ENCODE data around the gene HSBP1L1. TPM values are rescaled to one million over a fixed set of nuclear protein-coding genes. Genes with fewer than 3 reads are reported as not detected.

Gene HSBP1L1
- total RNA-seq, 1 experiment from 2014 or later: 25.7 TPM

DNA sequence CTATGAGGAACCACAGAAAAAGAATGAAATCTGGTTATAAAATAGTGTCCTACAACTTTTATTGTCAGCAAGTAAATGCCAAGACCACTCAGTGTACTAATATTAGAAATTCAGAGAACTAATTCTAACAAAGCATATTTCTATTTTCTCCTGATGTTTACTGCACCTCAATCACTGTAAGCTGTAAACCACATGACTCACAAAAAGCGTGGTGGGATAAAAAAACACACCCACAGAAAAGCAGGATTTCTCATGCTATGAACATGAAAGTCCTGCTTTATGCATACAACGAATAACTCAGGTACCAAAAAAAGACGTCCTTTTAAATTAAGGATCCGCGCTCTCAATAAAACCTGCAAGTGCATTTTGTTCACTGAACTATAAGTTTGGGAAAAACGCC is 23.1 kb downstream of the HSBP1L1 start:
- Histone ChIP-seq H3K4me3 (ENCODE audit: low read depth, low read length) (peak overlapping the region; percentile 89), H3K4me1 (no peaks in the 10 kb centered on the region), H3K27me3 (replicated peaks; ENCODE audit: control insufficient read depth, insufficient read depth, low read length) (no peaks in the 10 kb centered on the region), H3K36me3 (ENCODE audit: control insufficient read depth, insufficient read depth, low read length) (no peaks in the 10 kb centered on the region), H3K9me3 (no peaks in the 10 kb centered on the region)
- peak overlapping the region; percentile 35 for H3K27ac Mint-ChIP-seq (ENCODE audit: unreplicated experiment)
- intact Hi-C loops (cut with micrococcal nuclease; ENCODE audit: unreplicated experiment): no loop called here
- peak overlapping the region; percentile 71 for H3K4me3 Mint-ChIP-seq (ENCODE audit: unreplicated experiment)
- H3K4me1 Mint-ChIP-seq (ENCODE audit: low read depth, unreplicated experiment): peaks cover under 1% of the 10 kb centered on the region
- no peaks in the 10 kb centered on the region for H3K9me3 Mint-ChIP-seq (ENCODE audit: unreplicated experiment)
- H3K36me3 Mint-ChIP-seq (ENCODE audit: insufficient read depth, unreplicated experiment): peaks cover 19% of the 10 kb centered on the region
- CTCF ChIA-PET: no interaction called here
- POLR2A ChIA-PET: no interaction called here
- H3K27me3 Mint-ChIP-seq (ENCODE audit: insufficient read depth, unreplicated experiment): no peaks in the 10 kb centered on the region
- no peak for DNase-seq
- TSS peak; percentile 43 for BruUV-seq (replicated peaks)
- TF ChIP-seq, protein P1, sequence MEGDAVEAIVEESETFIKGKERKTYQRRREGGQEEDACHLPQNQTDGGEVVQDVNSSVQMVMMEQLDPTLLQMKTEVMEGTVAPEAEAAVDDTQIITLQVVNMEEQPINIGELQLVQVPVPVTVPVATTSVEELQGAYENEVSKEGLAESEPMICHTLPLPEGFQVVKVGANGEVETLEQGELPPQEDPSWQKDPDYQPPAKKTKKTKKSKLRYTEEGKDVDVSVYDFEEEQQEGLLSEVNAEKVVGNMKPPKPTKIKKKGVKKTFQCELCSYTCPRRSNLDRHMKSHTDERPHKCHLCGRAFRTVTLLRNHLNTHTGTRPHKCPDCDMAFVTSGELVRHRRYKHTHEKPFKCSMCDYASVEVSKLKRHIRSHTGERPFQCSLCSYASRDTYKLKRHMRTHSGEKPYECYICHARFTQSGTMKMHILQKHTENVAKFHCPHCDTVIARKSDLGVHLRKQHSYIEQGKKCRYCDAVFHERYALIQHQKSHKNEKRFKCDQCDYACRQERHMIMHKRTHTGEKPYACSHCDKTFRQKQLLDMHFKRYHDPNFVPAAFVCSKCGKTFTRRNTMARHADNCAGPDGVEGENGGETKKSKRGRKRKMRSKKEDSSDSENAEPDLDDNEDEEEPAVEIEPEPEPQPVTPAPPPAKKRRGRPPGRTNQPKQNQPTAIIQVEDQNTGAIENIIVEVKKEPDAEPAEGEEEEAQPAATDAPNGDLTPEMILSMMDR (IDR thresholded peaks at IDR 0.05; ENCODE audit: insufficient read depth in 1 of 2, low read depth in 1 of 2, low read length in 1 of 2, severe bottlenecking in 1 of 2, unreplicated experiment in 1 of 2): no peak

DNA sequence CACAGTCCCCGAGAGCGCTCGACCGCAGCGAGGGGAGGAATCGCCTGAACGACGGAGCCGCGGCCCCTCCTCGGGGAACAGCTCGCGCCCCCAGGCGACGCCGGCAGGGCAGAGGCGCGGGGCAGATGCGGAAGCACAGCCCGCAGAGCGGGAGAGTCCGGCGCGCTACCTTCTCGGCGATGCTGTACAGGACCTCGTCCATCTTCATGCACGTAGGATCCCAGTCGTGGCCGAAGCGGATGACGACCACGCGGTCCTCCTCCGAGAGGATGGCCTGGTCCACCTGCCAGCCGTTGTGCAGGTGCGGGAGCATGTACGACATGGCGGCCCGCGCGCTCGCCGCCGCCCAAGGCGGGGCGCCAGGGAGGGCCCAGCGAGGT is 23.6 kb downstream of the HSBP1L1 start:
- H3K27ac Mint-ChIP-seq (ENCODE audit: unreplicated experiment): peak overlapping the region; percentile 35
- H3K9me3 ChIP-seq: no peaks in the 10 kb centered on the region
- CTCF ChIA-PET: no interaction called here

DNA sequence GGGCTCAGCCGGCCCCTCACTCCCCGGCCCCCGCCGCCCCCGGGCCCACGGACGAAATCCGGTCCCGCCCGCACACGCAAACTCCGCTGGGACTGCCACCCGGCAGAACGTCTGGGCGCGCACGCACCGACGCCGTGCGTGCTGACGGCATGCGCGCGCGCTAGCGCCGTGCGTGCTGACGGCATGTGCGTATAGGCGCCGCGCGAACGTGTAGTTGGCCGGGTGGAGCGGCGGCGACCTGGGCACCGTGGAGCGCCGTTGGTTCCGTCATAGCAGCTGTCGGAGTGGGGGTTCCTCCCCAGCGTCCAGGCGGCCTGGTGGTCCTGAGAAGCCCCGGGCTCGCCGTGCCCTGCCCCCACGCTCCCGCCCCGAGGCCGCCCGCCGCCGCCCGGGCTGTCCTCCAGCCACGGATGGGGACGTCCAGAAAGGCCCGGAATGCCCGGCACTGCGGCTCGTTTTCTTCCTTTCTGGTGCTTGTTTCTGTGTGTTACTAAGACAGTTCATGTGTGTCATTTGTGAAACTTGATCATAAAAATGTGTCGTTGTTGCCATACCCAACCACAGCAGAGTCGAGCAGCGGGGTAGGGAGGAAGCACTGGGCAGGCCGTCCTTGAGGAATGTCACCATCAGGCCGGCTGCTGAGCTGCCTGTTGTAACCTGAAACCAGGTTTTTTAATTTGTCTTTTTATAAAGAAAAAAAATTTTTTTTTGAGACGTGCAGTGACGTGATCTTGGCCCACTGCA is 24.2 kb downstream of the HSBP1L1 start, which contains the start of gene TXNL4A:
TXNL4A (minus strand) TSS at position 113 of the 744 bp plus-strand sequence. CDS start 171 bp downstream, outside the sequence.
- POLR2A ChIA-PET: interaction anchor here (0.6 to 0.8 kb wide), 2 partner anchors 45 to 52 kb away, joined by 4 to 5 read pairs; no protein-coding TSS in a partner anchor

More for the DNA sequence above, 23.6 kb downstream of the HSBP1L1 start:
- POLR2A ChIA-PET: no interaction called here
- Histone ChIP-seq H3K4me3 (ENCODE audit: low read depth, low read length) (peak overlapping the region; percentile 89), H3K36me3 (ENCODE audit: control insufficient read depth, insufficient read depth, low read length) (no peaks in the 10 kb centered on the region), H3K4me1 (no peaks in the 10 kb centered on the region), H3K27me3 (replicated peaks; ENCODE audit: control insufficient read depth, insufficient read depth, low read length) (no peaks in the 10 kb centered on the region)
- intact Hi-C loops (cut with micrococcal nuclease; ENCODE audit: unreplicated experiment): loop anchor here (1.0 kb wide), 1 partner anchor 23 kb away; no protein-coding TSS in a partner anchor
- H3K9me3 Mint-ChIP-seq (ENCODE audit: unreplicated experiment): no peaks in the 10 kb centered on the region
- BruUV-seq (replicated peaks): no TSS peak
- H3K27me3 Mint-ChIP-seq (ENCODE audit: insufficient read depth, unreplicated experiment): no peaks in the 10 kb centered on the region
- DNase-seq: peak; percentile 53 to 65
- peak overlapping the region; percentile 71 for H3K4me3 Mint-ChIP-seq (ENCODE audit: unreplicated experiment)
- H3K36me3 Mint-ChIP-seq (ENCODE audit: insufficient read depth, unreplicated experiment): peaks cover 18% of the 10 kb centered on the region
- H3K4me1 Mint-ChIP-seq (ENCODE audit: low read depth, unreplicated experiment): peaks cover 6% of the 10 kb centered on the region
- TF ChIP-seq, protein P1 (IDR thresholded peaks at IDR 0.05; ENCODE audit: insufficient read depth in 1 of 2, low read depth in 1 of 2, low read length in 1 of 2, severe bottlenecking in 1 of 2, unreplicated experiment in 1 of 2): peak in 1 of 2 experiments; percentile 14

More for the DNA sequence above, 24.2 kb downstream of the HSBP1L1 start, which contains the start of gene TXNL4A:
- no peaks in the 10 kb centered on the region for H3K9me3 ChIP-seq
- H3K27me3 ChIP-seq (replicated peaks; ENCODE audit: control insufficient read depth, insufficient read depth, low read length): no peaks in the 10 kb centered on the region
- Mint-ChIP-seq H3K27ac (ENCODE audit: unreplicated experiment) (peak within 1 kb of the TSS; percentile 71), H3K27me3 (ENCODE audit: insufficient read depth, unreplicated experiment) (no peaks in the 10 kb centered on the region), H3K9me3 (ENCODE audit: unreplicated experiment) (no peaks in the 10 kb centered on the region), H3K4me3 (ENCODE audit: unreplicated experiment) (peak within 1 kb of the TSS; percentile 71), H3K36me3 (ENCODE audit: insufficient read depth, unreplicated experiment) (peaks cover 18% of the 10 kb centered on the region), H3K4me1 (ENCODE audit: low read depth, unreplicated experiment) (peaks cover 10% of the 10 kb centered on the region)
- no peaks in the 10 kb centered on the region for H3K36me3 ChIP-seq (ENCODE audit: control insufficient read depth, insufficient read depth, low read length)
- TSS peak; percentile 58 for BruUV-seq (replicated peaks)
- intact Hi-C loops (cut with micrococcal nuclease; ENCODE audit: unreplicated experiment): loop anchor here (1.0 kb wide), 1 partner anchor 23 kb away; no protein-coding TSS in a partner anchor
- TF ChIP-seq, protein P1 (IDR thresholded peaks at IDR 0.05; ENCODE audit: insufficient read depth in 1 of 2, low read depth in 1 of 2, low read length in 1 of 2, severe bottlenecking in 1 of 2, unreplicated experiment in 1 of 2): no peak
- CTCF ChIA-PET: no interaction called here
- peak within 1 kb of the TSS; percentile 89 for H3K4me3 ChIP-seq (ENCODE audit: low read depth, low read length)
- DNase-seq: peak; percentile 64 to 69
- peaks cover 4% of the 10 kb centered on the region; the same call in 1 of the 2 replicates for H3K4me1 ChIP-seq

Measured in Caco-2 (cell line).